PFSK-1 (cell line): ENCODE results near the gene ADAM15.
A peak's percentile ranks its signal among the peaks of the same experiment; 100 is the strongest.

ENCODE experiments used
- FOXP2 ChIP-seq: optimal IDR thresholded peaks from 2 replicates; pipeline ENCODE3; 2011; ENCODE audit warnings: borderline replicate concordance, control low read depth, inconsistent platforms; ENCODE audit not compliant: insufficient read depth; ENCODE audit errors: extremely low read length, extremely low read depth
- POLR2AphosphoS5 ChIP-seq: IDR thresholded peaks from 2 replicates; pipeline ENCODE4 v1.6.1; 2012; ENCODE audit warnings: low read depth, mild to moderate bottlenecking, control low read depth, low read length, moderate library complexity
- REST ChIP-seq, 2 experiments: IDR thresholded peaks; 2 replicates each; pipeline versions ENCODE4 v1.6.1 to v1.8.0; 2011 to 2012; ENCODE audit warnings: low read depth in 2 of 2, low read length in 2 of 2, control low read depth in 1 of 2, inconsistent platforms in 1 of 2, mild to moderate bottlenecking in 1 of 2, moderate library complexity in 1 of 2; ENCODE audit not compliant: insufficient read depth in 1 of 2
- SIN3A ChIP-seq: IDR thresholded peaks from 2 replicates; pipeline ENCODE4 v1.6.1; 2012; ENCODE audit warnings: mild to moderate bottlenecking, low read length, moderate library complexity, borderline replicate concordance; ENCODE audit not compliant: insufficient read depth
- TAF1 ChIP-seq: IDR thresholded peaks from 2 replicates; pipeline ENCODE4 v1.6.1; 2012; ENCODE audit warnings: low read length, control low read depth, borderline replicate concordance; ENCODE audit not compliant: insufficient read depth

ADAM15 gene

DNA sequence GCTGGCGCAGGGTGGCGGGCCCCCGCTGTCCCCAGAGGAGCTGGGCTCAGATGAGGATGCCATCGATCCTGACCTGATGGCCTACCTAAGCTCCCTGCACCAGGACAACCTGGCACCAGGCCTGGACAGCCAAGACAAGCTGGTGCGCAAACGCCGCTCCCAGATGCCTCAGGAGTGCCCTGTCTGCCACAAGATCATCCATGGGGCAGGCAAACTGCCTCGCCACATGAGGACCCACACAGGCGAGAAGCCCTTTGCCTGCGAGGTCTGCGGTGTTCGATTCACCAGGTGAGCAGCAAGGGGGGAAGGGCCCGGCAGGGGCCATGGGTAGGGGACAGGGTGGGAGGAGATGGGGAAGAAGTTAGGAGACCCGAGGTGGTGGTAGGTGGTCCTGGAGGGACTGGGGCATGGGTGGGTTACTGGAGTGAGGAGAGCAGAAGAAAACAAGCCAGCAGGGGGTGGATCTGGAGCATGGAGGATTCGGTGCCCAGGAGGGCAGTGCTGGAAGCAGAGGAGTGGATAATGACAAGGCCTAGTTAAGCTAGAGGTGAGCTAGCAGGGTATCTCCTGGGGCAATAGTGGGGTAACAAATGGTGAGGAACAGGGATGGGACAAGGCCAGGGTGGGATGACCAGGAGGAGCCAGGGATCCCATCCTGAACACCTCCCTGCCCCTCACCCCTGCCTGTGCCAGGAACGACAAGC is 35.4 kb upstream of the ADAM15 start:
- TF ChIP-seq REST (IDR thresholded peaks at IDR 0.05; ENCODE audit: insufficient read depth in 1 of 2, low read depth in 2 of 2, low read length in 2 of 2), result no peak
- TF ChIP-seq POLR2AphosphoS5, result no peak
- TF ChIP-seq FOXP2, result no peak
- no peak for TF ChIP-seq TAF1
- no peak for TF ChIP-seq SIN3A

DNA sequence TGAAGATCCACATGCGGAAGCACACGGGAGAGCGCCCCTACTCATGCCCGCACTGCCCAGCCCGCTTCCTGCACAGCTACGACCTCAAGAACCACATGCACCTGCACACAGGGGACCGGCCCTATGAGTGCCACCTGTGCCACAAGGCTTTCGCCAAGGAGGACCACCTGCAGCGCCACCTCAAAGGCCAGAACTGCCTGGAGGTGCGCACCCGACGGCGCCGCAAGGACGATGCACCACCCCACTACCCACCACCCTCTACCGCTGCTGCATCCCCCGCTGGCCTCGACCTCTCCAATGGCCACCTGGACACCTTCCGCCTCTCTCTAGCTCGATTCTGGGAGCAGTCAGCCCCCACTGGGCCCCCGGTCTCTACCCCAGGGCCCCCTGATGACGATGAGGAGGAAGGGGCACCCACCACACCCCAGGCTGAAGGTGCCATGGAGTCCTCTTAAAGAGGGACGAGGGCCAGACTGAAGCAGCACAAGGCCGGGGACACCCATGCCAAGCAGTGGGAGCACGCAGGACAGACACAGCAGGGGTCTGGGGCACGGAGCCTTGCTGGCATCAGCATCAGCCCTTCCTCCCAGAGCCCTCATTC is 34.8 kb upstream of the ADAM15 start:
- TF ChIP-seq POLR2AphosphoS5, result no peak; the same call in 1 of the 2 replicates
- TF ChIP-seq FOXP2, result no peak
- no peak for TF ChIP-seq TAF1
- no peak for TF ChIP-seq SIN3A

GRCh38 chr1:155017041-155017945 is 33.8 kb upstream of the ADAM15 start:
- TF ChIP-seq POLR2AphosphoS5 (peak; percentile 66), SIN3A (no peak), FOXP2 (peak; percentile 95)

DNA sequence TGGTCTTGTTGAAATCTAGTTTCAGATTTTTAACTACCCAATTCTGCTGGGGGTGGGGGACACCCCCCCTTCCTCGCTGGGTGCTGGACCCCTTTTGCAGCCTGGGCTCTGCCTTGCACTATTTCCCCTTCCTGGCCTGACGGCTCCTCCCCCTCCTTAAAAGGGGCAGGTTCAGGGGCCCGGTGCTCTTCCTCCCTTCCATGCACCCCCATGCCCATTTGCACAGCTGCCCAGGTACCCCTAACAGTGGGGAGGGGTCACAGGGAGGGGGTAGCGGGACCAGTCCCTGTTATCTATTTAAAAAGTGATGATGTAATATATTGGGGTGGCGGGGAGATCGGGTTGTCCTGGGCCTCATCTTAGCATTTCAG is 33.2 kb upstream of the ADAM15 start:
- TF ChIP-seq FOXP2 (no peak), REST (IDR thresholded peaks at IDR 0.05; ENCODE audit: insufficient read depth in 1 of 2, low read depth in 2 of 2, low read length in 2 of 2) (no peak), POLR2AphosphoS5 (no peak), SIN3A (no peak), TAF1 (no peak)

DNA sequence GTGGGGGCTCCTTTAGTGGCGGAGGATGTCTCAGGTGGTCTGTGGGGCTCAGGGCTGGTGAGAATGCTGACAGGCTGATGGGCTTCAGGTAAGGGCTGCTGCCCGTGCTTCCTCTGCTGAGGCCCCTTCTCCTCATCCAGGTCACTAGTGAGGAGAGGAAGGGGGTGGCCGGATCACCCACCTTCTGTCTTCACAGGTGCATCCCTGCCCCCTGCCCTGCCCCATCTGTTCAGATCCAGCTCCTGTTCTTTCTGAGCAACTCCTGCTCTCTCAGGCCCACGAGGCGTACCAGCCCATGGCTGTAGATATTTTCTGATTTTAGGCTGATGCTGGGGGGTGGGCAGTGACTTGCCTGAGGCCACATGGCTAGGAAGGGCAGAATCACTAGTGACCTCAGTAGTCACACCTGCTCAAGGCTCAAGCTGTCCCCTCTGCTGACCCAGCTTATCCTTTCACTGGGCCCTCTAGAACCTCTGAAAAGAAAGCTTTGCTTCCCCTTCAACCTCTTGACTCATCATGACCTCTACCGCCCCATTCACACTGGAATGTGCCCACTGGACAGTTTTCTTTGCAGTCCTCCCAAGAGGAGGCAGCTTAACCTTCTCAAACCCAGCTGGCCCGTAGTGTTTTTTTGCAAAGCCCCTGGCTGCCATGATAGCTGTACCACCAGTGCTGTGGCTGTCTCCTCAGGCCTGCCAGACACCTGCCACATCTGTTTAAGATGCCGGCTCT is 32.3 kb upstream of the ADAM15 start:
- TF ChIP-seq SIN3A (no peak), POLR2AphosphoS5 (no peak), FOXP2 (no peak), REST (IDR thresholded peaks at IDR 0.05; ENCODE audit: insufficient read depth in 1 of 2, low read depth in 2 of 2, low read length in 2 of 2) (no peak), TAF1 (no peak)
